Choroid plexus epithelial cell (primary cell): ENCODE measurements around the gene ENPP3.

Source experiments
- DNase-seq: peaks from one replicate; pipeline ENCODE4 v3.0.0-alpha.2; 2010; ENCODE audit warnings: low read depth
- H3K4me3 ChIP-seq: 2 replicates; pipeline ENCODE4 v1.5.1; 2011; ENCODE audit warnings: low read depth, mild to moderate bottlenecking, control low read depth, low read length, moderate library complexity
- CTCF ChIP-seq: conservative IDR thresholded peaks from 2 replicates; pipeline ENCODE4 v1.5.1; 2011; ENCODE audit warnings: low read depth, mild to moderate bottlenecking, control low read depth, inconsistent platforms, low read length, moderate library complexity

ENPP3 gene

GRCh38 chr6:131764350-131764749, 127.2 kb downstream of the ENPP3 start:
- no peak for TF ChIP-seq CTCF
- peak; percentile 41 for DNase-seq
- H3K4me3 ChIP-seq = no peak overlapping the region

GRCh38 chr6:131765081-131765803, 128.1 kb downstream of the ENPP3 start:
- no peak overlapping the region for H3K4me3 ChIP-seq
- TF ChIP-seq CTCF = no peak
- DNase-seq = peak; percentile 81

GRCh38 chr6:131765804-131766135, 128.7 kb downstream of the ENPP3 start:
- DNase-seq = no peak

GRCh38 chr6:131766631-131767030, 129.5 kb downstream of the ENPP3 start:
- H3K4me3 ChIP-seq = no peak overlapping the region
- no peak for TF ChIP-seq CTCF
- no peak for DNase-seq

More at GRCh38 chr6:131765804-131766135, 128.7 kb downstream of the ENPP3 start:
- no peak overlapping the region for H3K4me3 ChIP-seq
- TF ChIP-seq CTCF = no peak

- H3K4me3 ChIP-seq = no peak overlapping the region
- no peak for TF ChIP-seq CTCF
- DNase-seq = no peak
These were observed 131.9 kb downstream of the ENPP3 start for GRCh38 chr6:131768964-131769363.

GRCh38 chr6:131769385-131770141, 132.5 kb downstream of the ENPP3 start:
- no peak for DNase-seq
- no peak overlapping the region for H3K4me3 ChIP-seq
- TF ChIP-seq CTCF = no peak
